ENCODE data around the gene KCNMA1.

KCNMA1 gene

DNA sequence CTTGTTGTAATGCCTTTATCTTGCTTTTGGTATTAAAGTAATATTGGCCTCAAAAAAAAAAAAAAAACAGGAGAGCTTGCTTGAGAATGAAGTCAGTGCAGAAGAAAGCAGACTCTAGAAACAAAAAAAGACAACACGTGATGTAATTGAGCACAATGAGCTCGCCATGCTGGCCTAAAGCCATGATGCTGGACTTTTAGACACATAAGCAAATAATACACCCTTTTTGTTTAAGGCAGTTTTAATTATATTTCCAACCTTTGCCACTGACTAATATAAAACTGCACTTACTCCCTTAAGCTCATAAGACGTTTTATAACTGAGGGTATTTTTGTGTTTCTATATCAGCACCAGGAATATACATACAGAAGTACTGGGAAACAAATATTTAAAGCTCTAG lies 798.3 kb downstream of the KCNMA1 start:
- no peak for DNase-seq

DNA sequence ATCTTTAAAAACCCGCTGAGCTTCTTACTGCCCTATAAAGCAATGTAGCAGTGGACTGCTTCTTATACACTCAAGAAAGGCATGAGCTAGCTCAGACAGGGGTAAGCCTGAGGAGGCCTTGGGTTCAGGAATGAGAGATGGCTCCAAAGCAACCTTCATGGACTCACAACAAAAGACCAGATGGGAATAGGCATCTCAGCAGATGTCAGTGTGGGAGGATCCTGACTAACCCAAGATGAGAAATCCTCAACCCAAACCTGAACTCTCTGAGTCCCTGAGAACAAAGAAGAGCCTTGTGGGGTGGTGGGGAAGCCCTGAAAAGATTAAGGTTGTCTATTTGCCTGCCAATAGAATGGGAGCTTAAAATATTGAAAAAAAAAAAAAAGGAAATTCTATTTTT lies 807.4 kb downstream of the KCNMA1 start:
- no peak for DNase-seq

DNA sequence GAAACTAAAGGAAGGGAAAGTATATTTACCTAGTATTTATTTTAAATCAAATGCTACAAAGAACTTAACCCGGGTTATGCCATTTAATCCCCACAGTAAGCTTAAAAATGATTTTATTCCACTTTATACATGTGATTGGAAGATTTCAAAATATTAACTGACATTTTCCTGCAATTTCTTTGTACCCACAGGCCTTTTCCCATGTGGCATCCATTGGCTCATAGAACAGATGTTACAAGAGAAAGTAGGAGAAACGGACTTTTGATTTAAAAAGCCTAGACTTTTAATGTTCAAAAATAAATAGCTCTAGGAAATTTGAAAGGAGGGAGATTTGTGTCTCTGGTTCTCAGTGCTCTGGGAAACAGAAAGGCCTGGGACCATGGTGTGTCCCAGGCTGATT lies 807.9 kb downstream of the KCNMA1 start:
- DNase-seq: no peak

All from CD4-positive, alpha-beta T cell treated with Interleukin-4 for 4 hours (primary cell).